ENCODE data around the gene APEH. TPM values are rescaled to one million over a fixed set of nuclear protein-coding genes. Genes with fewer than 3 reads are reported as not detected.
A peak's percentile ranks its signal among the peaks of the same experiment; 100 is the strongest.

Gene APEH
- polyA plus RNA-seq, 2 of the 4 experiments (the other 2 are of a cell fraction) = 60.8 to 64.9 TPM

DNA sequence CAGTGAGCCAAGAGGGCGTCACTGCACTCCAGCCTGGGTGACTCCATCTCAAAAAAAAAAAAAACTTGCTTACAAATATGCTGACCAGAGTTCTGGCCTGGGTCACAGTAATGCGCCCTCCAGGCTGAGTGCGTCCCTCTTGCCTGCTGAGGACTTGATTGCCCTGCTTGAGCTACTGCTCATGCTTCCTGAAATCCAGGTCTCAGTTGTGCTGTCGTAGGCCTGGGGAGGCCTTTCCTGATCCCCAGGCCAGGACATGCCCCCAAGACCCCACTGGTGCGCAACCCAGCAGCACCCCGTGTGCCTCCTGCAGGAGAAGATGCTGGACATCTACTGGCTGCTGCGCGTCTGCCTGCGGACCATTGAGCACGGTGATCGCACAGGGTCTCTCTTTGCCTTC lies 38.0 kb downstream of the APEH start:
- whole genome bisulfite sequencing (ENCODE audit: missing lambda C conversion rate) = 100% methylated on average over 4 of the region's 11 CpGs
- ATAC-seq (no peak), FAIRE-seq (no peak), DNase-seq (ENCODE audit: low read depth in 1 of 2, low spot score in 1 of 2) (no peak)
- CTCF ChIA-PET = interaction anchor here (0.5 to 2.5 kb wide), 5 partner anchors 8 to 173 kb away, joined by 3 to 12 read pairs (median 7); partner anchors contain the start of gene GMPPB
- no peak overlapping the region for H3K4me3 ChIP-seq
- no peaks in the 10 kb centered on the region for H3K9me3 ChIP-seq
- no peaks in the 10 kb centered on the region for H3K4me1 ChIP-seq
- H3K4me2 ChIP-seq = no peak overlapping the region
- no peak overlapping the region for H3K27ac ChIP-seq
- POLR2A ChIA-PET = no interaction called here
- TF ChIP-seq NFE2L2 (conservative IDR thresholded peaks at IDR 0.05; ENCODE audit: low read length) (no peak), ESRRA (IDR thresholded peaks at IDR 0.05; ENCODE audit: borderline replicate concordance, low read length) (no peak), MYC (IDR thresholded peaks at IDR 0.05; ENCODE audit: borderline replicate concordance, low read length) (no peak), RFX5 (IDR thresholded peaks at IDR 0.05) (no peak), CHD2 (IDR thresholded peaks at IDR 0.05; ENCODE audit: low read length, partially characterized antibody) (no peak), PHF8 (IDR thresholded peaks at IDR 0.05; ENCODE audit: borderline replicate concordance, low read depth) (no peak), HOXB13 (CRISPR knock-in tag; IDR thresholded peaks at IDR 0.05; ENCODE audit: low read depth) (no peak), JUNB (IDR thresholded peaks at IDR 0.05) (no peak), RNF2 (IDR thresholded peaks at IDR 0.05; ENCODE audit: borderline replicate concordance, low read depth) (no peak), TP53 (CRISPR knock-in tag; IDR thresholded peaks at IDR 0.05) (no peak), FOSL2 (IDR thresholded peaks at IDR 0.05) (no peak), FOSL2 (CRISPR knock-in tag; IDR thresholded peaks at IDR 0.05) (no peak), ZC3H11A (IDR thresholded peaks at IDR 0.05) (no peak), SMC3 (IDR thresholded peaks at IDR 0.05) (no peak), RARB (CRISPR knock-in tag; IDR thresholded peaks at IDR 0.05) (no peak), CHD4 (IDR thresholded peaks at IDR 0.05; ENCODE audit: borderline replicate concordance) (no peak)
- TF ChIP-seq, protein P1, sequence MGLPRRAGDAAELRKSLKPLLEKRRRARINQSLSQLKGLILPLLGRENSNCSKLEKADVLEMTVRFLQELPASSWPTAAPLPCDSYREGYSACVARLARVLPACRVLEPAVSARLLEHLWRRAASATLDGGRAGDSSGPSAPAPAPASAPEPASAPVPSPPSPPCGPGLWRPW (IDR thresholded peaks at IDR 0.05) = no peak
- TF ChIP-seq, protein P2, sequence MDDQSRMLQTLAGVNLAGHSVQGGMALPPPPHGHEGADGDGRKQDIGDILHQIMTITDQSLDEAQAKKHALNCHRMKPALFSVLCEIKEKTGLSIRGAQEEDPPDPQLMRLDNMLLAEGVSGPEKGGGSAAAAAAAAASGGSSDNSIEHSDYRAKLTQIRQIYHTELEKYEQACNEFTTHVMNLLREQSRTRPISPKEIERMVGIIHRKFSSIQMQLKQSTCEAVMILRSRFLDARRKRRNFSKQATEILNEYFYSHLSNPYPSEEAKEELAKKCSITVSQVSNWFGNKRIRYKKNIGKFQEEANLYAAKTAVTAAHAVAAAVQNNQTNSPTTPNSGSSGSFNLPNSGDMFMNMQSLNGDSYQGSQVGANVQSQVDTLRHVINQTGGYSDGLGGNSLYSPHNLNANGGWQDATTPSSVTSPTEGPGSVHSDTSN (IDR thresholded peaks at IDR 0.05) = no peak

DNA sequence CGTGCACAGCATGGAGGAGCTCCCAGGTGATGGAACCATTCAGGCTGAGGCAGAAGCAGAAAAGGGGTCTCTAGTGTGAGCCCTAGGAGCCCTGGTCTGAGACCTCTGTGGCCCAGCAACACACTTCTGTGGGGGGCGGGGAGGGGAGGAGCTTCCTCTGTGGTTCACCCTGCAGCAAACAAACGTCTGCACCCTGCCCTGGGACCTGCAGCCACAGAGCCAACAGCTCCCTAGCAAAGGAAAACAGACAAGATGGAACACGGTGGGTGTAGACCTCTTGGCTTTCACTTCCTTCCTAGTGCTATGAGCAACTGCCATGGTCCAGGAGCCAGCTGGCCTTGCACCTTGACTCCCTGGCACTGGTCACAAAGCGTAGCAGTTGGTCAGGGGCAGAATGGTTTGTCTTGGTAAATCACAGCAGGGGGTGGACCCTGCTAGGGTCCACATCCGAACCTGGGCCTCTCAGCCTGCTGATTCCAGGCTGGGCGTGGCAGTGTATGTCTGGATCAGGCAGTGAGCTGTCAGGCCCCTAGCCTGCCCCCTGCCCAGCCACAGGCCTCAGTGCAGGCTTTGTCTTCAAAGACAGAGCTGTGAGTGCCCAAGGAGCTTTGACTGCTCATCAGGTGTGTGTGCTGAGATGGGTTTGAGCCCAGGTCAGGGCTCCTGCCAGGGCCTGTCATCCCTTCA lies 38.6 kb downstream of the APEH start:
- no peak for FAIRE-seq
- WGBS (ENCODE audit: missing lambda C conversion rate) = 88% methylated on average over 4 of the region's 7 CpGs

More for the DNA sequence above, 38.6 kb downstream of the APEH start:
- ChIA-PET CTCF (interaction anchor here (0.5 to 2.5 kb wide), 6 partner anchors 9 to 127 kb away, joined by 3 to 12 read pairs (median 6); partner anchors contain the start of gene GMPPB), POLR2A (no interaction called here)
- Histone ChIP-seq H3K9me3 (no peaks in the 10 kb centered on the region), H3K27ac (no peak overlapping the region), H3K4me1 (no peaks in the 10 kb centered on the region), H3K4me3 (no peak overlapping the region), H3K4me2 (no peak overlapping the region)
- TF ChIP-seq SREBF2 (IDR thresholded peaks at IDR 0.05) (no peak), RARB (CRISPR knock-in tag; IDR thresholded peaks at IDR 0.05) (no peak), MAZ (IDR thresholded peaks at IDR 0.05; ENCODE audit: borderline replicate concordance, low read depth, low read length) (no peak), FOSB (CRISPR knock-in tag; IDR thresholded peaks at IDR 0.05) (no peak), ZC3H11A (IDR thresholded peaks at IDR 0.05) (no peak), JUN (IDR thresholded peaks at IDR 0.05) (no peak), NPAS2 (CRISPR knock-in tag; IDR thresholded peaks at IDR 0.05; ENCODE audit: borderline replicate concordance) (no peak), FOXS1 (CRISPR knock-in tag; IDR thresholded peaks at IDR 0.05) (no peak), MYC (IDR thresholded peaks at IDR 0.05; ENCODE audit: borderline replicate concordance, low read length) (no peak), HDAC2 (IDR thresholded peaks at IDR 0.05) (no peak), HOXB5 (CRISPR knock-in tag; IDR thresholded peaks at IDR 0.05) (no peak), TFCP2L1 (CRISPR knock-in tag; IDR thresholded peaks at IDR 0.05) (no peak)
- TF ChIP-seq, protein P3, sequence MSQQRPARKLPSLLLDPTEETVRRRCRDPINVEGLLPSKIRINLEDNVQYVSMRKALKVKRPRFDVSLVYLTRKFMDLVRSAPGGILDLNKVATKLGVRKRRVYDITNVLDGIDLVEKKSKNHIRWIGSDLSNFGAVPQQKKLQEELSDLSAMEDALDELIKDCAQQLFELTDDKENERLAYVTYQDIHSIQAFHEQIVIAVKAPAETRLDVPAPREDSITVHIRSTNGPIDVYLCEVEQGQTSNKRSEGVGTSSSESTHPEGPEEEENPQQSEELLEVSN (IDR thresholded peaks at IDR 0.05; ENCODE audit: borderline replicate concordance, low read depth) = no peak
- TF ChIP-seq, protein P4, sequence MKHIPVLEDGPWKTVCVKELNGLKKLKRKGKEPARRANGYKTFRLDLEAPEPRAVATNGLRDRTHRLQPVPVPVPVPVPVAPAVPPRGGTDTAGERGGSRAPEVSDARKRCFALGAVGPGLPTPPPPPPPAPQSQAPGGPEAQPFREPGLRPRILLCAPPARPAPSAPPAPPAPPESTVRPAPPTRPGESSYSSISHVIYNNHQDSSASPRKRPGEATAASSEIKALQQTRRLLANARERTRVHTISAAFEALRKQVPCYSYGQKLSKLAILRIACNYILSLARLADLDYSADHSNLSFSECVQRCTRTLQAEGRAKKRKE (CRISPR knock-in tag; IDR thresholded peaks at IDR 0.05; ENCODE audit: low read depth) = no peak
- ATAC-seq (peak in 1 of 2 experiments; percentile 13; a peak in 1 of 6 replicates), DNase-seq (ENCODE audit: low read depth in 1 of 2, low spot score in 1 of 2) (no peak)

All from A549 (cell line).